ENCODE results near the gene SIGLEC11.
"Not testable (repeated sequence)": the region's sequence is repeated elsewhere in the genome, so short reads cannot be mapped to it uniquely, and the experiment has no call there.

Gene SIGLEC11

GRCh38 chr19:49924881-49925210 is 36.1 kb downstream of the SIGLEC11 start:
- not testable (repeated sequence) for DNase-seq

- DNase-seq = no peak
Observed at GRCh38 chr19:49924004-49924880, 36.7 kb downstream of the SIGLEC11 start.

- no peak for DNase-seq
Observed at GRCh38 chr19:49923055-49924003, 37.6 kb downstream of the SIGLEC11 start.

- no peak for DNase-seq
Observed at GRCh38 chr19:49921871-49922795, 38.8 kb downstream of the SIGLEC11 start.

GRCh38 chr19:49920624-49921363 is 40.2 kb downstream of the SIGLEC11 start:
- peak in 1 of 2 experiments; percentile 9 for DNase-seq

- no peak for DNase-seq
Observed at GRCh38 chr19:49918089-49918488, 42.9 kb downstream of the SIGLEC11 start.

- no peak for DNase-seq
Observed at GRCh38 chr19:49916839-49917733, 43.9 kb downstream of the SIGLEC11 start.

- no peak for DNase-seq
Observed at GRCh38 chr19:49915271-49915670, 45.7 kb downstream of the SIGLEC11 start.

- DNase-seq = no peak
Observed at GRCh38 chr19:49913720-49914119, 47.3 kb downstream of the SIGLEC11 start.

- no peak for DNase-seq
Observed at GRCh38 chr19:49912965-49913685, 47.8 kb downstream of the SIGLEC11 start.

GRCh38 chr19:49911381-49912145 is 49.4 kb downstream of the SIGLEC11 start:
- DNase-seq = no peak

- DNase-seq = no peak
Observed at GRCh38 chr19:49910179-49910578, 50.8 kb downstream of the SIGLEC11 start.

GRCh38 chr19:49908480-49909420 is 52.2 kb downstream of the SIGLEC11 start:
- DNase-seq = no peak

- DNase-seq = no peak
Observed at GRCh38 chr19:49907745-49908446, 53.1 kb downstream of the SIGLEC11 start.

- DNase-seq = no peak
Observed at GRCh38 chr19:49906879-49907564, 54.0 kb downstream of the SIGLEC11 start.

- DNase-seq = no peak
Observed at GRCh38 chr19:49904136-49904535, 56.8 kb downstream of the SIGLEC11 start.
